OCI-LY7 (cell line): ENCODE results near the gene RNF125.

Source experiments
- EZH2phosphoT487 ChIP-seq: fragments of 200-600 bp; sonication (generic); IDR thresholded peaks from 2 replicates; pipeline ENCODE4 v1.6.1; 2018; ENCODE audit warnings: low read depth, borderline replicate concordance, mild to moderate bottlenecking, mixed run types, antibody characterized with exemption, low read length, moderate library complexity, mixed read lengths
- TF ChIP-seq, protein P1 (sequence below): fragments of 200-600 bp; sonication (generic); conservative IDR thresholded peaks from 2 replicates; pipeline ENCODE4 v1.5.1; 2014; ENCODE audit warnings: mild to moderate bottlenecking, antibody characterized with exemption, low read length, moderate library complexity, mixed read lengths

DNA sequence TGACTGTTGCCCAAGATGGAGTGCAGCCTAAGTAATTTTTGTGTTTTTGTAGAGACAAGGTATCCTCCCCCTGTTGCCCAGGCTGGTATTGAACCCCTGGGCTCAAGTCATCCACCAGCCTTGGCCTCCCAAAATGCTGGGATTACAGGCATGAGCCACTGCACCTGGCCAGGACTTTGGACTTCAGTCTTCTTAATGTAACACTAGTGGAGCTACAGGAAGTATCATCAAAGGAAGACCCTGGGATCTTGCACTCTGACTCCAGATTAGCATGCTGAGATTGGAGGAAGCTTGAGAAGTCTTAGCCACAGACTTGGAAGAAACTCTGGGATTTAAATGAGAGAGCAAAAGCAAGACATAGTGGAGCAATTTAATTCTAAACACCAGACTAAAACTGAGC lies 37.8 kb upstream of the RNF125 start:
- TF ChIP-seq EZH2phosphoT487, result no peak
- TF ChIP-seq, protein P1, sequence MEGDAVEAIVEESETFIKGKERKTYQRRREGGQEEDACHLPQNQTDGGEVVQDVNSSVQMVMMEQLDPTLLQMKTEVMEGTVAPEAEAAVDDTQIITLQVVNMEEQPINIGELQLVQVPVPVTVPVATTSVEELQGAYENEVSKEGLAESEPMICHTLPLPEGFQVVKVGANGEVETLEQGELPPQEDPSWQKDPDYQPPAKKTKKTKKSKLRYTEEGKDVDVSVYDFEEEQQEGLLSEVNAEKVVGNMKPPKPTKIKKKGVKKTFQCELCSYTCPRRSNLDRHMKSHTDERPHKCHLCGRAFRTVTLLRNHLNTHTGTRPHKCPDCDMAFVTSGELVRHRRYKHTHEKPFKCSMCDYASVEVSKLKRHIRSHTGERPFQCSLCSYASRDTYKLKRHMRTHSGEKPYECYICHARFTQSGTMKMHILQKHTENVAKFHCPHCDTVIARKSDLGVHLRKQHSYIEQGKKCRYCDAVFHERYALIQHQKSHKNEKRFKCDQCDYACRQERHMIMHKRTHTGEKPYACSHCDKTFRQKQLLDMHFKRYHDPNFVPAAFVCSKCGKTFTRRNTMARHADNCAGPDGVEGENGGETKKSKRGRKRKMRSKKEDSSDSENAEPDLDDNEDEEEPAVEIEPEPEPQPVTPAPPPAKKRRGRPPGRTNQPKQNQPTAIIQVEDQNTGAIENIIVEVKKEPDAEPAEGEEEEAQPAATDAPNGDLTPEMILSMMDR, result no peak
